ENCODE results near the gene PGRMC2. TPM values are rescaled to one million over a fixed set of nuclear protein-coding genes. Genes with fewer than 3 reads are reported as not detected.

Gene PGRMC2, protein sequence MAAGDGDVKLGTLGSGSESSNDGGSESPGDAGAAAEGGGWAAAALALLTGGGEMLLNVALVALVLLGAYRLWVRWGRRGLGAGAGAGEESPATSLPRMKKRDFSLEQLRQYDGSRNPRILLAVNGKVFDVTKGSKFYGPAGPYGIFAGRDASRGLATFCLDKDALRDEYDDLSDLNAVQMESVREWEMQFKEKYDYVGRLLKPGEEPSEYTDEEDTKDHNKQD
- polyA plus RNA-seq = 10 to 100 TPM; 22.2 to 62.1 (median 44.0) TPM

- H3K27ac ChIP-seq (ENCODE audit: low read depth, low read length) = peak within 1 kb of the TSS; percentile 65
- WGBS, 3 donors = 1% methylated on average over 53 to 67 of the region's 67 CpGs
Observed at GRCh38 chr4:128287141-128287870, at the start of gene PGRMC2. Gene PGRMC2, minus strand, starts transcription at chr4:128287813. Its CDS starts 23 bp downstream, at chr4:128287790.

- 91 to 92% (median 92%) methylated on average over 3 of the region's 3 CpGs for WGBS, 3 donors
- H3K27ac ChIP-seq (ENCODE audit: low read depth, low read length) = no peak overlapping the region
Observed at GRCh38 chr4:128335541-128335940, 47.9 kb upstream of the PGRMC2 start.

DNA sequence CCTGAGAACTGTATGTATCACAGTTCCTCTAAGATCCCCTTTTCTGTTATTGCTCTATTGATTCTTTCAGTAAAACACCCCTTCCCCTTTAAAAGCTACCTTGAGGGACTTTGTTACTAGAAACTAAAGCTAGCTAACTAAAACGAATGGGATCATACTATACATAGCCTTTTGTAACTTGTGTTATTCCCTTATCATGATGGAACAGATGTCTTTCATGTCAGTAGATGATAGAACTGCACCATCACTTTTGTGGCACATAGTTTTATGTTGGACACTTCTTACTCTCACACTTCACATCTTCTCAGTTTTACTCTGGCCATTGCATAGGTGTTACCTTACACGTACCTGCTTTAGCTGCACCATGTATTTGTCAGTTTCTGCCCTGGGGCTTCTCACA, 46.6 kb upstream of the PGRMC2 start:
- WGBS, 3 donors = 71 to 82% (median 72%) methylated on average over 2 of the region's 2 CpGs
- no peak overlapping the region for H3K27ac ChIP-seq (ENCODE audit: low read depth, low read length)

DNA sequence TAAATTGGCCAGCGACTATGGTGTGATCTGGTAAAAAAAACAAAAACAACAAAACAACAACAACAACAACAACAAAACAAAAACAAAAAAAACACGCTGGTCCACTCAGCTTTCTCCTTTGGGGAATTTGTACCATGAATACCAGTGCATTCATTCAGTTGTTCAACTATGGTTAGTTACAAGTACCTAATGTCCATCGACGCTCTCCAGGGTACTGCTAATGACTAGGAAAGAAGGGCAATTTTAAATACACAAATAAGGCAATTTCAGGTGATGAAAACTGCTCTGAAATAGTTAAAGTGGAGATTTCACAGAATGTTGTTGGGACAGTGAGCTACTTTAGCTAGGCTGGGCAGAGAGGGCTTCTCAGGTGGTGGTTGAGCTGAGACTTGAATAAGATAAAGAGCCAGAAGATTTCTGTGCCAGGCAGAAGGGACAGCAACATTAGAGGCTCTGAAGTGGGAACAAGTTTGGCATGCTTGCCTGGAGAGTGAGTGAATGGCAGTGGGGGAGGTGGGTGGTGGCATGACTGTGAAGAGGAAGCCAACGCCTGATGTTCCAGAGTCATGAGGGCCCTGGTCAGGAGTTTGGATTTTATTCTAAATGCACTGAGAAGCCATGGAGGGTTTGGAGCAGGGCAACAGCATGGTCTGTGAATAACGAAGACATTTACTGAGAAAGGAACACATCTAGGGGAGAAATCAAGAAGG, 45.9 kb upstream of the PGRMC2 start:
- WGBS, 3 donors = 91 to 93% (median 91%) methylated on average over 6 of the region's 6 CpGs
- no peak overlapping the region for H3K27ac ChIP-seq (ENCODE audit: low read depth, low read length)

DNA sequence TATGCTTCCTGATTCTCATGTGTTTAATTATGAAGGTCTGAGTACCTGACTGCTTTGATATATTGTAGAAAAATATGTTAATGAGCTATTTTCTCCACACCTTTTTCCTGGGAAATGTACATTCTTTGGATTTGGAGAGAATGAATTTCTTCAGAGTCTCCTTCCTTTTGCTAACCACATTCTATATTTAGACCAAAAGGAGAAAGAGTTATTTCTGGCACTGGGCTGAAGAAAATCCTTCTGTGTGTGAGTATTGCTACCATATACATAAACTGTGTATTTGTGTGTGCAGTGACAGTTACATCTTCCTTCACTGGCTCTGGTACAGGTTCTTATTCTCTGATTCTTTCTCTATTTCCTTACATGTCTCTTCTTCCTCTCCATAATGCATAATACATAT, 44.5 kb upstream of the PGRMC2 start:
- H3K27ac ChIP-seq (ENCODE audit: low read depth, low read length) = no peak overlapping the region

GRCh38 chr4:128329638-128330037, 42.0 kb upstream of the PGRMC2 start:
- H3K27ac ChIP-seq (ENCODE audit: low read depth, low read length) = no peak overlapping the region
- WGBS, 3 donors = 80 to 91% (median 86%) methylated on average over 4 of the region's 4 CpGs

DNA sequence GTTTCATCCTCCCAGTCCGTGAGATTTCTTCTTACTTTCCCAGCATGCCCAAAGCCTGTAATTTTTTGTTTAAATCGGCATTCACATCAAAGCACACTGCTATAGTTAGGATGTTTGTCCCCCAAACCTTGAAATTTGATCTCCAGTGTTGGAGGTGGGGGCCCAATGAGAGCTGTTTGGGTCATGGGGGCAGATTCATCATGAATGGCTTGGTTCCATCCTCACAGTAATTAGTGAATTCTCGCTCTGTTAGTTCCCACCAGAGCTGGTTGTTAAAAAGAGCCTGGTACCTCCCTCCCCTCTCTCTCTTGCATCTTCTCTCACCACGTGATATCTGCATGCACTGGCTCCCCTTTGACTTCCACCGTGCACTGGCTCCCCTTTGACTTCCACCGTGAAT, 40.5 kb upstream of the PGRMC2 start:
- WGBS, 3 donors = 77 to 86% (median 81%) methylated on average over 6 of the region's 6 CpGs
- no peak overlapping the region for H3K27ac ChIP-seq (ENCODE audit: low read depth, low read length)

- no peak overlapping the region for H3K27ac ChIP-seq (ENCODE audit: low read depth, low read length)
- 62 to 74% (median 69%) methylated on average over 1 of the region's 1 CpG for WGBS, 3 donors
Observed at GRCh38 chr4:128323401-128323800, 35.8 kb upstream of the PGRMC2 start.

GRCh38 chr4:128322986-128323385, 35.4 kb upstream of the PGRMC2 start:
- WGBS, 3 donors = 46 to 58% (median 51%) methylated on average over 2 of the region's 2 CpGs
- H3K27ac ChIP-seq (ENCODE audit: low read depth, low read length) = no peak overlapping the region

DNA sequence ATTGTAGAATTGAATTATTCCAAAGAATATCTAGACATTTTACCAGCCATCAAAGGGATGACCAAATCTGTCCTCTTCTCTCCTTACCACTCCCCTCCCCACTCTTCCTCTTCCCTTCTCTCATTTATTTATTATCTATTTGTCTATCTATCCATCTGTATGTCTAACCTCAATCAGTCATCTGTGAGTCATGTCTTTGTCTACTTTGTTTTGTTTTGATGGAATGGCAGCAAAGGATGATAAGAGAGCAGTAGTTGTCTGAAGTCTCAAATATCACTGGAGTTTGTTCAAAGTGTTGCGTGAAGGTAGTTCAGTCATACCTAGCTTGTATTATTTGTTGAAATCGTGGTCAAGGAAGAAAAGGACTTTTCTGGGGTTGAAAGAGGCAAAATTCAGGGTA, 34.7 kb upstream of the PGRMC2 start:
- H3K27ac ChIP-seq (ENCODE audit: low read depth, low read length) = no peak overlapping the region
- WGBS, 3 donors = 71 to 90% (median 88%) methylated on average over 2 of the region's 2 CpGs

- no peak overlapping the region for H3K27ac ChIP-seq (ENCODE audit: low read depth, low read length)
- WGBS, 3 donors = 73 to 94% (median 89%) methylated on average over 1 of the region's 1 CpG
Observed at GRCh38 chr4:128320656-128321055, 33.0 kb upstream of the PGRMC2 start.

GRCh38 chr4:128315756-128316520, 28.3 kb upstream of the PGRMC2 start:
- WGBS, 3 donors = 83 to 93% (median 91%) methylated on average over 2 of the region's 2 CpGs
- H3K27ac ChIP-seq (ENCODE audit: low read depth, low read length) = no peak overlapping the region

DNA sequence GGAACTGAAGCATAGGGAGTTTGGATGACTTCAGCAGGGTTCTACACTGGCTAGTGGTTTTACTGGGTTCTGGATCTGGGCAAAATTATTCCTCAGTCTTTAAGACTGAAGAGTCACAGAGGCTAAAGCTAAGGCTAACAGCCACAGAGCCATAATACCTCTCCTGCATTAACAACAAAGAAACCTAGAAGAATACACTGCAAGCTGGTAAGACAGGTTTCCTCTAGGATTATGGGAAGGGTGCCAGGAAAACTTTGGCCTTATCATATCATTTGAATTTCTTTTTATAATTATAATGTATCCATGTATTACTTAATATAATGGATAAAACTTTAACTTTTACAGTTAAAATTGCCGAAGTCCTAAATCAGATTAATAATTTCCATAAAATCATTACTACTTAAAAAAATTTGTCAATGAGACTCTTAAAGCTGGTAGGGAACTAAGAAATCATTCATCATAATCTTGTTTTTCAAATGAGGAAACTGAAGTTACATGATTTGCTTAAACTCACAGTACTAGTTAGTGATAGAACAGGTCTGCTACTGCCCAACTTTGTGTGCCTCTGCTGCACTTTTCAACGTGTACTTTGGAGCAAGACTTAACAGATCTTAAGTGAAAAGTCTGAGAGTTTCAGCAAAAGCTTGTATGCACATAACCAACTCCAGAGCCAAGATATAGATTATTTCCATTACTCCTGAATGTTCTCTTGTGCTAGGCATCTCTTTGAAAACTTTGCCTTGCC, 24.2 kb upstream of the PGRMC2 start:
- 24 to 80% (median 65%) methylated on average over 2 of the region's 2 CpGs for WGBS, 3 donors
- no peak overlapping the region for H3K27ac ChIP-seq (ENCODE audit: low read depth, low read length)

GRCh38 chr4:128310266-128310697, 22.7 kb upstream of the PGRMC2 start:
- H3K27ac ChIP-seq (ENCODE audit: low read depth, low read length) = no peak overlapping the region
- WGBS, 3 donors = 20 to 69% (median 55%) methylated on average over 6 of the region's 6 CpGs

DNA sequence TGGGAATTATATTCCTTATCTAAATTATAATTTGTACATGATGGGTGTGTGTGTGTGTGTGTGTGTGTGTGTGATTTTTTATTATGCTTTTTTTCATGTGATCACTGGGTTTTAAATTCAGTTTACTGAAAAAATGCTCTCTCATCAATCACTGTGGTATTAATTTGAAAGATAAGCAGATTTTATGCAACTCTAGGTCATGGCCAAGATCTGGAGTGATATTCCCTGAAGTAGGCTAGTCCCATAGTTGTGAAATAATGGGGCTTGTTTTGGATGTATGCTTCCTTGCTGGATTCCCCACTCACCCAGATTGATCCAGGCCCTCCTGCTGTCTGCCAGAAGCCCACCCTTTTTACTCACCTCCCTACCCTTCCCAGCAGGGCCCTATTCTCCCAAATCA, 22.0 kb upstream of the PGRMC2 start:
- H3K27ac ChIP-seq (ENCODE audit: low read depth, low read length) = no peak overlapping the region

DNA sequence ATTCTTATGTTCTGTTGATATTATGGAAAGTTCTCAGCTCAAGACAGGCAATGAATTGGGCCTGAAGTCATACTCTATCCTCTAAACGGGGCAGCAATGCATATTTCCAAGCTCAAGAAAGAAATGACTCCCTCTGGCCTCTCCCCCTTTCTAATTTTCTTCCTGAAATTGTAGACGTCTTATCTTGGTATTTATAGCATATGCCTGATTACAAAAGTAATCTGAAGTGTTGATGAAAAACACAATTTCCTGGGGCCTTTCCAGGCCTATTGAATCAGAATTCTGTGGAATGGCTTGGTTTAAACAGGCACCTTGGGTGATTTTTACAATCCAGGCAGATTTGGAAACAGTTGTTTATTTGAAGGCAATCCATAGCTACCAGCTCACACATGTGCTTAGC, 21.4 kb upstream of the PGRMC2 start:
- no peak overlapping the region for H3K27ac ChIP-seq (ENCODE audit: low read depth, low read length)
- 21 to 53% (median 30%) methylated on average over 2 of the region's 2 CpGs for WGBS, 3 donors

- WGBS, 3 donors = 33 to 45% (median 40%) methylated on average over 1 of the region's 1 CpG
- H3K27ac ChIP-seq (ENCODE audit: low read depth, low read length) = no peak overlapping the region
Observed at GRCh38 chr4:128307123-128307571, 19.5 kb upstream of the PGRMC2 start.

- WGBS, 3 donors = 84 to 94% (median 89%) methylated on average over 2 of the region's 2 CpGs
- H3K27ac ChIP-seq (ENCODE audit: low read depth, low read length) = no peak overlapping the region
Observed at GRCh38 chr4:128305942-128306341, 18.3 kb upstream of the PGRMC2 start.

All from adipose tissue (tissue), 3 donors.